HG03139 (cell line): ENCODE results near the gene METAP1D.

Experiments
- ATAC-seq: cut with Tn5 transposase; IDR thresholded peaks from one replicate; pipeline ENCODE4 v1.9.1; 2021; ENCODE audit not compliant: unreplicated experiment

Gene METAP1D

GRCh38 chr2:172128484-172128883 is 128.7 kb downstream of the METAP1D start:
- no peak for ATAC-seq

GRCh38 chr2:172129404-172129803 is 129.7 kb downstream of the METAP1D start:
- no peak for ATAC-seq
